Astrocyte (in vitro differentiated cells and primary cell): ENCODE results near the gene C1orf159. TPM values are rescaled to one million over a fixed set of nuclear protein-coding genes. Genes with fewer than 3 reads are reported as not detected.

Experiments used
- DNase-seq: peaks from one replicate; pipeline ENCODE4 v3.0.0-alpha.2; 2010; ENCODE audit warnings: low read depth
- FAIRE-seq: peaks from 2 replicates; lab custom pipeline; 2011; peaks lifted over from hg19 to GRCh38; lab: Jason Lieb, UNC
- H2AFZ ChIP-seq: 2 replicates; pipeline ENCODE4 v1.6.0; 2012; ENCODE audit warnings: low read depth, low read length, inconsistent platforms
- H3K27ac ChIP-seq: 2 replicates; pipeline ENCODE4 v1.5.1; 2011; ENCODE audit warnings: low read depth, low read length, inconsistent platforms
- H3K27me3 ChIP-seq: 2 replicates; pipeline ENCODE4 v1.6.0; 2011; ENCODE audit warnings: low read length, inconsistent platforms; ENCODE audit not compliant: insufficient read depth
- H3K36me3 ChIP-seq: 2 replicates; pipeline ENCODE4 v1.5.1; 2011; ENCODE audit warnings: low read length, inconsistent platforms; ENCODE audit not compliant: insufficient read depth
- H3K4me1 ChIP-seq: 2 replicates; pipeline ENCODE4 v1.5.1; 2011; ENCODE audit warnings: low read length, inconsistent platforms; ENCODE audit not compliant: insufficient read depth
- H3K4me2 ChIP-seq: 2 replicates; pipeline ENCODE4 v1.6.0; 2012; ENCODE audit warnings: low read length, inconsistent platforms
- H3K4me3 ChIP-seq: 2 replicates; pipeline ENCODE4 v1.5.1; 2011; ENCODE audit warnings: low read depth, mild to moderate bottlenecking, low read length, inconsistent platforms; ENCODE audit not compliant: insufficient read depth
- H3K79me2 ChIP-seq: 2 replicates; pipeline ENCODE4 v1.6.0; 2012; ENCODE audit warnings: mild to moderate bottlenecking, low read length, inconsistent platforms; ENCODE audit not compliant: insufficient read depth
- H3K9ac ChIP-seq: 2 replicates; pipeline ENCODE4 v1.6.0; 2012; ENCODE audit warnings: mild to moderate bottlenecking, low read length, inconsistent platforms
- H3K9me3 ChIP-seq: 2 replicates; pipeline ENCODE4 v1.5.1; 2012; ENCODE audit warnings: low read depth, mild to moderate bottlenecking, low read length, inconsistent platforms; ENCODE audit not compliant: insufficient read depth
- H4K20me1 ChIP-seq: 2 replicates; pipeline ENCODE4 v1.6.0; 2012; ENCODE audit warnings: low read length, inconsistent platforms; ENCODE audit not compliant: insufficient read depth
- H3K27ac Mint-ChIP-seq: one replicate; pipeline ENCODE4 v1.8.0; 2021; ENCODE audit warnings: mild to moderate bottlenecking, mixed read lengths; ENCODE audit not compliant: unreplicated experiment
- H3K27me3 Mint-ChIP-seq: one replicate; pipeline ENCODE4 v1.8.0; 2021; ENCODE audit warnings: low read depth, mixed read lengths; ENCODE audit not compliant: unreplicated experiment
- H3K36me3 Mint-ChIP-seq: one replicate; pipeline ENCODE4 v1.8.0; 2021; ENCODE audit warnings: low read depth, mixed read lengths; ENCODE audit not compliant: unreplicated experiment
- H3K4me1 Mint-ChIP-seq: one replicate; pipeline ENCODE4 v1.8.0; 2021; ENCODE audit warnings: low read depth, mixed read lengths; ENCODE audit not compliant: unreplicated experiment
- H3K4me3 Mint-ChIP-seq: one replicate; pipeline ENCODE4 v1.8.0; 2021; ENCODE audit warnings: mild to moderate bottlenecking, moderate library complexity, mixed read lengths; ENCODE audit not compliant: unreplicated experiment
- H3K9me3 Mint-ChIP-seq: one replicate; pipeline ENCODE4 v1.8.0; 2021; ENCODE audit warnings: mild to moderate bottlenecking, mixed read lengths; ENCODE audit not compliant: unreplicated experiment
- CTCF ChIP-seq: IDR thresholded peaks from 2 replicates; pipeline ENCODE4 v1.5.1; 2011; ENCODE audit warnings: low read depth, mild to moderate bottlenecking, inconsistent platforms, low read length, moderate library complexity; ENCODE audit not compliant: insufficient read depth
- EZH2 ChIP-seq: IDR thresholded peaks from 2 replicates; pipeline ENCODE4 v1.6.1; 2012; ENCODE audit warnings: mild to moderate bottlenecking, low read length, inconsistent platforms; ENCODE audit not compliant: insufficient read depth
- total RNA-seq: library from RNA; stranded (reverse); gene quantifications from 2 replicates; pipeline ENCODE4 v1.2.1, GENCODE V29; 2021

Gene C1orf159
- total RNA-seq, 1 donor from 2014 or later = 13.9 TPM

GRCh38 chr1:1125945-1126344 lies 10.1 kb upstream of the C1orf159 start:
- no peaks in the 10 kb centered on the region for H3K4me1 Mint-ChIP-seq
- no peaks in the 10 kb centered on the region for H3K9me3 Mint-ChIP-seq
- DNase-seq (no peak), FAIRE-seq (no peak)
- H4K20me1 ChIP-seq = no peaks in the 10 kb centered on the region
- no peak overlapping the region for H3K27ac Mint-ChIP-seq
- H3K4me2 ChIP-seq = no peak overlapping the region
- TF ChIP-seq CTCF = no peak
- no peak for TF ChIP-seq EZH2
- H3K9ac ChIP-seq = no peak overlapping the region
- no peak overlapping the region for H3K4me3 Mint-ChIP-seq
- H2AFZ ChIP-seq = no peak overlapping the region
- no peak overlapping the region for H3K27ac ChIP-seq
- peaks cover 4% of the 10 kb centered on the region for H3K9me3 ChIP-seq
- H3K4me1 ChIP-seq = no peaks in the 10 kb centered on the region
- peaks cover 21% of the 10 kb centered on the region for H3K27me3 Mint-ChIP-seq
- H3K36me3 Mint-ChIP-seq = no peaks in the 10 kb centered on the region
- H3K79me2 ChIP-seq = no peaks in the 10 kb centered on the region
- H3K27me3 ChIP-seq = no peaks in the 10 kb centered on the region
- H3K4me3 ChIP-seq = no peak overlapping the region
- no peaks in the 10 kb centered on the region for H3K36me3 ChIP-seq

- Mint-ChIP-seq H3K27me3 (peaks cover 21% of the 10 kb centered on the region), H3K4me3 (no peak overlapping the region), H3K27ac (no peak overlapping the region), H3K36me3 (no peaks in the 10 kb centered on the region), H3K9me3 (no peaks in the 10 kb centered on the region), H3K4me1 (no peaks in the 10 kb centered on the region)
- no peak for FAIRE-seq
- Histone ChIP-seq H4K20me1 (no peaks in the 10 kb centered on the region), H3K4me2 (no peak overlapping the region), H3K4me1 (no peaks in the 10 kb centered on the region), H3K27me3 (no peaks in the 10 kb centered on the region), H2AFZ (no peak overlapping the region), H3K9ac (no peak overlapping the region), H3K4me3 (no peak overlapping the region), H3K9me3 (peaks cover 4% of the 10 kb centered on the region), H3K36me3 (no peaks in the 10 kb centered on the region), H3K79me2 (no peaks in the 10 kb centered on the region), H3K27ac (no peak overlapping the region)
- no peak for TF ChIP-seq EZH2
- no peak for TF ChIP-seq CTCF
- no peak for DNase-seq
These were observed 9.1 kb upstream of the C1orf159 start for GRCh38 chr1:1124786-1125642.

- Histone ChIP-seq H3K27me3 (no peaks in the 10 kb centered on the region), H3K4me1 (no peaks in the 10 kb centered on the region), H3K79me2 (no peaks in the 10 kb centered on the region), H3K4me3 (no peak overlapping the region), H4K20me1 (no peaks in the 10 kb centered on the region), H3K27ac (no peak overlapping the region), H3K4me2 (no peak overlapping the region), H3K9ac (no peak overlapping the region), H3K36me3 (no peaks in the 10 kb centered on the region), H2AFZ (no peak overlapping the region), H3K9me3 (peaks cover 4% of the 10 kb centered on the region)
- no peak for TF ChIP-seq CTCF
- DNase-seq (no peak), FAIRE-seq (no peak)
- no peaks in the 10 kb centered on the region for H3K9me3 Mint-ChIP-seq
- H3K27ac Mint-ChIP-seq = no peak overlapping the region
- no peaks in the 10 kb centered on the region for H3K4me1 Mint-ChIP-seq
- peaks cover 20% of the 10 kb centered on the region for H3K27me3 Mint-ChIP-seq
- H3K4me3 Mint-ChIP-seq = no peak overlapping the region
- no peaks in the 10 kb centered on the region for H3K36me3 Mint-ChIP-seq
These were observed 8.6 kb upstream of the C1orf159 start for GRCh38 chr1:1124508-1124785.
